ENCODE data around the gene ZFYVE1. TPM values are rescaled to one million over a fixed set of nuclear protein-coding genes. Genes with fewer than 3 reads are reported as not detected.
A peak's percentile ranks its signal among the peaks of the same experiment; 100 is the strongest.

Gene ZFYVE1
- total and polyA plus RNA-seq, 2 of the 13 experiments (the other 11 are each of a cell fraction or from before 2014, with no cell fraction given): 2.6 to 5.3 TPM

- Histone ChIP-seq H3K36me3 (replicated peaks in 1 of 2; ENCODE audit: control insufficient read depth in 1 of 2, insufficient read depth in 2 of 2, low read length in 2 of 2) (peaks cover 2% of the 10 kb centered on the region in 2 experiments; a peak in 2 of 5 replicates), H4K20me1 (ENCODE audit: insufficient read depth, low read length) (no peaks in the 10 kb centered on the region), H3K9ac (ENCODE audit: insufficient read depth, low read depth, low read length) (no peak overlapping the region), H3K9me3 (ENCODE audit: low read length) (no peaks in the 10 kb centered on the region), H3K27ac (ENCODE audit: extremely low read length, insufficient read depth, low read length) (no peak overlapping the region), H3K4me1 (ENCODE audit: insufficient read depth, low read length) (peaks cover 7% of the 10 kb centered on the region; the same call in 1 of the 2 replicates), H3K79me2 (ENCODE audit: insufficient read depth, low read length) (no peaks in the 10 kb centered on the region), H3K27me3 (ENCODE audit: control insufficient read depth in 1 of 2, insufficient read depth in 2 of 2, low read length in 2 of 2) (no peaks in the 10 kb centered on the region), H3K4me3 (replicated peaks in 1 of 3; ENCODE audit: insufficient read depth in 1 of 3, low read depth in 2 of 3, low read length in 3 of 3) (no peak overlapping the region), H2AFZ (ENCODE audit: low read length) (no peak overlapping the region), H3K4me2 (ENCODE audit: low read depth, low read length) (no peak overlapping the region)
- no TSS peak for BruUV-seq (replicated peaks)
- CTCF ChIA-PET (ENCODE audit: low intra/inter-chr PET ratio, low total read pairs): no interaction called here
- ATAC-seq: no peak
- WGBS (ENCODE audit: low lambda C conversion rate): 100% methylated on average over 5 of the region's 6 CpGs
- DNase-seq (ENCODE audit: low spot score): no peak
- in situ Hi-C loops (cut with HindIII; ENCODE audit: extremely low pct_ligation_motif_present, low pct_unique_long_range_greater_than_20kb) (no loop called here), intact Hi-C loops (cut with micrococcal nuclease; ENCODE audit: unreplicated experiment) (no loop called here)
- TF ChIP-seq ZNF121 (CRISPR knock-in tag; IDR thresholded peaks at IDR 0.05) (peak; percentile 64), ZGPAT (CRISPR knock-in tag; IDR thresholded peaks at IDR 0.05) (no peak)
- no peak for FAIRE-seq
- POLR2A ChIA-PET: no interaction called here
Observed at GRCh38 chr14:72966038-72966437, 60.9 kb downstream of the ZFYVE1 start.

GRCh38 chr14:72965249-72965648, 61.7 kb downstream of the ZFYVE1 start:
- CTCF ChIA-PET (ENCODE audit: low intra/inter-chr PET ratio, low total read pairs): no interaction called here
- H3K9me3 ChIP-seq (ENCODE audit: low read length): no peaks in the 10 kb centered on the region
- no peaks in the 10 kb centered on the region for H3K27me3 ChIP-seq (ENCODE audit: control insufficient read depth in 1 of 2, insufficient read depth in 2 of 2, low read length in 2 of 2)
- H3K27ac ChIP-seq (ENCODE audit: extremely low read length, insufficient read depth, low read length): no peak overlapping the region
- peaks cover 7% of the 10 kb centered on the region; the same call in 1 of the 2 replicates for H3K4me1 ChIP-seq (ENCODE audit: insufficient read depth, low read length)
- intact Hi-C loops (cut with micrococcal nuclease; ENCODE audit: unreplicated experiment): no loop called here
- POLR2A ChIA-PET: no interaction called here
- BruUV-seq (replicated peaks): TSS peak; percentile 44
- H3K9ac ChIP-seq (ENCODE audit: insufficient read depth, low read depth, low read length): no peak overlapping the region
- in situ Hi-C loops (cut with HindIII; ENCODE audit: extremely low pct_ligation_motif_present, low pct_unique_long_range_greater_than_20kb): no loop called here
- DNase-seq (ENCODE audit: low spot score) (peak; percentile 24), ATAC-seq (peak; percentile 21; the same call in 1 of the 3 replicates), FAIRE-seq (no peak)
- no peaks in the 10 kb centered on the region for H3K79me2 ChIP-seq (ENCODE audit: insufficient read depth, low read length)
- H2AFZ ChIP-seq (ENCODE audit: low read length): no peak overlapping the region
- H3K4me3 ChIP-seq (replicated peaks in 1 of 3; ENCODE audit: insufficient read depth in 1 of 3, low read depth in 2 of 3, low read length in 3 of 3): no peak overlapping the region
- no peaks in the 10 kb centered on the region for H4K20me1 ChIP-seq (ENCODE audit: insufficient read depth, low read length)
- 80% methylated on average over 6 of the region's 6 CpGs for WGBS (ENCODE audit: low lambda C conversion rate)
- peaks cover 2% of the 10 kb centered on the region in 2 experiments; a peak in 3 of 5 replicates for H3K36me3 ChIP-seq (replicated peaks in 1 of 2; ENCODE audit: control insufficient read depth in 1 of 2, insufficient read depth in 2 of 2, low read length in 2 of 2)
- TF ChIP-seq CEBPB (IDR thresholded peaks at IDR 0.05; ENCODE audit: borderline replicate concordance, low read depth, low read length): peak; percentile 71; the same call in 1 of the 2 replicates
- TF ChIP-seq PBX3 (CRISPR knock-in tag; IDR thresholded peaks at IDR 0.05; ENCODE audit: borderline replicate concordance): no peak
- no peak overlapping the region for H3K4me2 ChIP-seq (ENCODE audit: low read depth, low read length)

Data from HepG2 (cell line).